Astrocyte of the spinal cord (primary cell): ENCODE measurements around the gene RBM3.
A peak's percentile ranks its signal among the peaks of the same experiment; 100 is the strongest.

ENCODE experiments used
- DNase-seq: peaks from one replicate; pipeline ENCODE4 v3.0.0; 2011; ENCODE audit warnings: low read depth, low spot score
- H3K4me3 ChIP-seq: 2 replicates; pipeline ENCODE4 v1.5.1; 2011; ENCODE audit warnings: low read depth, mild to moderate bottlenecking, low read length, moderate library complexity
- CTCF ChIP-seq: IDR thresholded peaks from 2 replicates; pipeline ENCODE4 v1.5.1; 2012; ENCODE audit warnings: low read depth, mild to moderate bottlenecking, low read length, inconsistent platforms
- in situ Hi-C: cut with HindIII; loops from 2 replicates; pipeline ENCODE4 v1.10.0; 2017; ENCODE audit warnings: low sequenced_read_pairs

The RBM3 gene

GRCh38 chrX:48558271-48558670 lies 16.0 kb upstream of the RBM3 start:
- no peak for TF ChIP-seq CTCF
- DNase-seq: peak; percentile 73
- in situ Hi-C loops: no loop called here
- H3K4me3 ChIP-seq: no peak overlapping the region

- no peak for DNase-seq
- H3K4me3 ChIP-seq: no peak overlapping the region
- in situ Hi-C loops: no loop called here
- TF ChIP-seq CTCF: no peak
Measured at GRCh38 chrX:48559636-48560035, 14.6 kb upstream of the RBM3 start.

GRCh38 chrX:48560056-48560455 lies 14.2 kb upstream of the RBM3 start:
- in situ Hi-C loops: no loop called here
- H3K4me3 ChIP-seq: no peak overlapping the region
- DNase-seq: no peak
- no peak for TF ChIP-seq CTCF

GRCh38 chrX:48560681-48561080 lies 13.6 kb upstream of the RBM3 start:
- H3K4me3 ChIP-seq: no peak overlapping the region
- TF ChIP-seq CTCF: no peak

GRCh38 chrX:48569958-48570357 lies 4.3 kb upstream of the RBM3 start:
- TF ChIP-seq CTCF: no peak
- no peak overlapping the region for H3K4me3 ChIP-seq
- DNase-seq: peak; percentile 35
- in situ Hi-C loops: no loop called here

More at GRCh38 chrX:48560681-48561080, 13.6 kb upstream of the RBM3 start:
- no peak for DNase-seq
- in situ Hi-C loops: no loop called here

- H3K4me3 ChIP-seq: peak overlapping the region; percentile 65
- in situ Hi-C loops: no loop called here
Measured at GRCh38 chrX:48573690-48574269, 504 bp upstream of the RBM3 start.

More at GRCh38 chrX:48573690-48574269, 504 bp upstream of the RBM3 start:
- no peak for TF ChIP-seq CTCF
- peak; percentile 21 for DNase-seq
